ENCODE data around the gene CALN1. TPM values are rescaled to one million over a fixed set of nuclear protein-coding genes. Genes with fewer than 3 reads are reported as not detected.

CALN1 gene
- total RNA-seq, 1 experiment from 2014 or later: not detected

GRCh38 chr7:72007018-72007417 lies 405.1 kb downstream of the CALN1 start:
- no peak for TF ChIP-seq CTCF (IDR thresholded peaks at IDR 0.05; ENCODE audit: insufficient read depth in 1 of 2, low read depth in 1 of 2, low read length in 1 of 2, severe bottlenecking in 1 of 2, unreplicated experiment in 1 of 2)
- no peaks in the 10 kb centered on the region for H3K9me3 Mint-ChIP-seq (ENCODE audit: unreplicated experiment)
- DNase-seq: no peak
- no peaks in the 10 kb centered on the region for H3K4me1 Mint-ChIP-seq (ENCODE audit: low read depth, unreplicated experiment)
- no peaks in the 10 kb centered on the region for H3K27me3 ChIP-seq (replicated peaks; ENCODE audit: control insufficient read depth, insufficient read depth, low read length)
- H3K4me3 Mint-ChIP-seq (ENCODE audit: unreplicated experiment): no peak overlapping the region
- no peaks in the 10 kb centered on the region for H3K27me3 Mint-ChIP-seq (ENCODE audit: insufficient read depth, unreplicated experiment)
- ChIA-PET CTCF (no interaction called here), POLR2A (no interaction called here)
- no peak overlapping the region for H3K27ac Mint-ChIP-seq (ENCODE audit: unreplicated experiment)
- intact Hi-C loops (cut with micrococcal nuclease; ENCODE audit: unreplicated experiment): no loop called here
- no peaks in the 10 kb centered on the region for H3K4me1 ChIP-seq
- peaks cover 4% of the 10 kb centered on the region; the same call in 1 of the 2 replicates for H3K9me3 ChIP-seq
- no TSS peak for BruUV-seq (replicated peaks)
- H3K36me3 Mint-ChIP-seq (ENCODE audit: insufficient read depth, unreplicated experiment): no peaks in the 10 kb centered on the region
- H3K36me3 ChIP-seq (ENCODE audit: control insufficient read depth, insufficient read depth, low read length): no peaks in the 10 kb centered on the region
- H3K4me3 ChIP-seq (ENCODE audit: low read depth, low read length): no peak overlapping the region

- no peak overlapping the region for H3K27ac Mint-ChIP-seq (ENCODE audit: unreplicated experiment)
- no peak for DNase-seq
- H3K36me3 Mint-ChIP-seq (ENCODE audit: insufficient read depth, unreplicated experiment): no peaks in the 10 kb centered on the region
- ChIA-PET CTCF (no interaction called here), POLR2A (no interaction called here)
- H3K36me3 ChIP-seq (ENCODE audit: control insufficient read depth, insufficient read depth, low read length): no peaks in the 10 kb centered on the region
- no peaks in the 10 kb centered on the region for H3K27me3 Mint-ChIP-seq (ENCODE audit: insufficient read depth, unreplicated experiment)
- no peaks in the 10 kb centered on the region for H3K27me3 ChIP-seq (replicated peaks; ENCODE audit: control insufficient read depth, insufficient read depth, low read length)
- peaks cover 4% of the 10 kb centered on the region; the same call in 1 of the 2 replicates for H3K9me3 ChIP-seq
- H3K9me3 Mint-ChIP-seq (ENCODE audit: unreplicated experiment): no peaks in the 10 kb centered on the region
- H3K4me3 ChIP-seq (ENCODE audit: low read depth, low read length): no peak overlapping the region
- no peak overlapping the region for H3K4me3 Mint-ChIP-seq (ENCODE audit: unreplicated experiment)
- H3K4me1 Mint-ChIP-seq (ENCODE audit: low read depth, unreplicated experiment): no peaks in the 10 kb centered on the region
- TF ChIP-seq CTCF (IDR thresholded peaks at IDR 0.05; ENCODE audit: insufficient read depth in 1 of 2, low read depth in 1 of 2, low read length in 1 of 2, severe bottlenecking in 1 of 2, unreplicated experiment in 1 of 2): no peak
- BruUV-seq (replicated peaks): no TSS peak
- intact Hi-C loops (cut with micrococcal nuclease; ENCODE audit: unreplicated experiment): no loop called here
- no peaks in the 10 kb centered on the region for H3K4me1 ChIP-seq
Measured at GRCh38 chr7:72003236-72003635, 408.9 kb downstream of the CALN1 start.

GRCh38 chr7:71996141-71996540 lies 416.0 kb downstream of the CALN1 start:
- ChIA-PET POLR2A (no interaction called here), CTCF (no interaction called here)
- intact Hi-C loops (cut with micrococcal nuclease; ENCODE audit: unreplicated experiment): no loop called here
- Mint-ChIP-seq H3K4me3 (ENCODE audit: unreplicated experiment) (no peak overlapping the region), H3K27me3 (ENCODE audit: insufficient read depth, unreplicated experiment) (no peaks in the 10 kb centered on the region), H3K27ac (ENCODE audit: unreplicated experiment) (no peak overlapping the region), H3K36me3 (ENCODE audit: insufficient read depth, unreplicated experiment) (no peaks in the 10 kb centered on the region), H3K9me3 (ENCODE audit: unreplicated experiment) (no peaks in the 10 kb centered on the region), H3K4me1 (ENCODE audit: low read depth, unreplicated experiment) (no peaks in the 10 kb centered on the region)
- Histone ChIP-seq H3K9me3 (no peaks in the 10 kb centered on the region), H3K4me3 (ENCODE audit: low read depth, low read length) (no peak overlapping the region), H3K36me3 (ENCODE audit: control insufficient read depth, insufficient read depth, low read length) (no peaks in the 10 kb centered on the region), H3K27me3 (replicated peaks; ENCODE audit: control insufficient read depth, insufficient read depth, low read length) (no peaks in the 10 kb centered on the region), H3K4me1 (no peaks in the 10 kb centered on the region)
- BruUV-seq (replicated peaks): no TSS peak
- TF ChIP-seq CTCF (IDR thresholded peaks at IDR 0.05; ENCODE audit: insufficient read depth in 1 of 2, low read depth in 1 of 2, low read length in 1 of 2, severe bottlenecking in 1 of 2, unreplicated experiment in 1 of 2): no peak
- no peak for DNase-seq

All from Caco-2 (cell line).